Stimulated activated CD4-positive, alpha-beta T cell treated with anti-CD3 and anti-CD28 coated beads, Interleukin-2, amount 100 ng/mL, for 48 hours (primary cell): Measurements from ENCODE around the gene FLVCR2.

Experiments
- DNase-seq, 2 donors: peaks; one replicate each; pipeline ENCODE4 v3.0.0-alpha.2; 2020

Gene FLVCR2

DNA sequence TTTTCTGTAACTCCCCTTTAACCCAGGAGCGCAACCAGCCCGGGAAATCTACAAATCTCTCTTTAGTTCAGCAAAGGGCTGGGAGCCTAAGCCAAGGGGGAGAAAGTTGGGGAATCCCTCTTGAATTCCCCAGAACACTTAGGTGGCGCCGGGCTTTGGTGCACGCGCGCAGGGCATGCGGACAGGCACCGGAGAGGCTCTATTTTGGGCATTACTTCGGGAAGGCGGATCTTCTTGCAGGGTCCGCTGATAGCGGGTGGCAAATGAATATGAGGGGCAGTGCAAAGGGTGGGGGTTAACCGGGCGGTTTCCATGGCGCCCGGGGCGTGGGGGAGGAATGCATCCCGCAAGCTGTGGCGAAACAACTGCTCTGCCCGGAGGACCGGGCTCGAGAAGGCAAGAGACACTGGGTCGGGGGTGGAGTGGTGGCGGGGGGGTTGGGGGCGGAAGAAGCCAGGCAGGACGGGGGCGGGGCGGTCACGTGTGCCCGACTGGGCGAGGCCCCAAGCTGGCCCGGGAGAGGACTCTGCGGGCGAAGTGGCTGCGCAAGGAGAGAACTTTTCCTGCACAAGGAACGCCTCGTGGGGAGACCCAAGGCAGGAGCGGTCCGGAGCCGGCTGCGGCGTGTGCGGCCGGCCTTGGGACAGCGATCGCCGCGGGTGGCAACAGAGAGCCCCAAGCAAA, at the start of gene FLVCR2:
Gene FLVCR2 (plus strand): TSS at position 519 of the 684 bp plus-strand sequence. CDS start 353 bp downstream, outside the sequence.
- DNase-seq = peak; percentile 47 to 51

GRCh38 chr14:75531256-75531655, 47.2 kb upstream of the FLVCR2 start:
- no peak for DNase-seq

DNA sequence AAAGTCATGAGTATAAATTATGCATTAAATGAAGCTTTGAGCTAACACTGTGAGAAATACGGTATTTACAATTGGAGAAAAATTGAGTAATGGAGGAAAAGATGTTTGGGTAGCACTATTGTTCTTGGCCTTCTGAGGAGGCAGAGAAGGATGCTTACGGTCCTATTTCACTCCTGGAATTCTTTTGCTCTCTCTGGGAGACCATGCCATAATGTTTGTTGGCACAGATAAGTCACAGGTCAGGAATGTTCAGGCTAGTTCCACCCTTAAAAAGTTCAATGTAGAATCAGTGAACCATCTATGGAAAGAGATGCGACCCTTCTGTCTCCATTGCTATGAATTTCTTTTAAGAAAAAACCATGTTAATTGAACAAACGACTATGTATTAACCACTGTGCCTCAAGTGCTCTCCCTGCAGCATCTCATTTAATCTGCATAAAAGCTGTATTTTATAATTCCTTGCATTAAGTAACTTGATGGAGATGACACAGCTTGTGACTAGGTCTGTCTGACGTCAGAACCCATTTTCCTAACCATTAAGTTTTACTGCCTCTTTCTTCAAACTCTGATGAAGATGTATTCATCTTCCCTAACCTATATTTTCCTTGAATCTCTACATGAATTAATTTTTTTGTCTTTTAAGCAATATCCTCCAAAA, 46.6 kb upstream of the FLVCR2 start:
- DNase-seq = no peak

DNA sequence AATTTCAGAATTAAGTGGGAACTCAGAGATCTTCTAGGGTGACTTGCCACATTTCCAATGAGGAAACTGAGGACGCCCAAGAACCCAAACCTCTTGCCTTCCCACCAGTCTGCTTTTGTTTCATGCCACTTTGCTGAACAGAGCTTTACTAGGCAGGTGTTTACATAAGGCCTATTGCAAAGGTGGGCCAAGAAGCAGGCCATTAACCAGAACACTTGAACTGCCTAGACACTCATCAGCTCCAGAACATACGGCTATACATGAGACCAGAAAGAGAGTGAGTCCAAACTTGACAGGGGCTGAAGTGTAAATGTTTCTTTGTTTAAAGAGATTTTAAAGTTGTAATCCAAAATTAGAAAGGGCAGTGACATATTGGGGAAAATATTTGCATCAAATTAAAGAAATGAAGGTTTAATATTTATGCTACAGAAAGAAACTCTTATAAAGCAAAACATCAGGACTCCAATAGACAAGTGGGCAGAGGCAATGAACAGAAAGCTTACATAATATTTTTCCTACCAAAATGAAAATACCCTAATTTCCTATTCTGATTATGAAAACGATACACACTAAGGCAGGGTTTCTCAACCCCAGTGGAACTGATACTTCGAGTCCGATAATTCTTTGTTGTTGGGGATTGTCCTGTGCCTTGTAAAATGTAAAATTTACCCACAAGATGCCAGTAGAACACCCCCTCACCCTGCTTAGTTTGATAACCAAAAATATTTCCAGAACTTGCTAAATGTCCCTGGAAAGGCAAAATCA, 44.4 kb upstream of the FLVCR2 start:
- no peak for DNase-seq

DNA sequence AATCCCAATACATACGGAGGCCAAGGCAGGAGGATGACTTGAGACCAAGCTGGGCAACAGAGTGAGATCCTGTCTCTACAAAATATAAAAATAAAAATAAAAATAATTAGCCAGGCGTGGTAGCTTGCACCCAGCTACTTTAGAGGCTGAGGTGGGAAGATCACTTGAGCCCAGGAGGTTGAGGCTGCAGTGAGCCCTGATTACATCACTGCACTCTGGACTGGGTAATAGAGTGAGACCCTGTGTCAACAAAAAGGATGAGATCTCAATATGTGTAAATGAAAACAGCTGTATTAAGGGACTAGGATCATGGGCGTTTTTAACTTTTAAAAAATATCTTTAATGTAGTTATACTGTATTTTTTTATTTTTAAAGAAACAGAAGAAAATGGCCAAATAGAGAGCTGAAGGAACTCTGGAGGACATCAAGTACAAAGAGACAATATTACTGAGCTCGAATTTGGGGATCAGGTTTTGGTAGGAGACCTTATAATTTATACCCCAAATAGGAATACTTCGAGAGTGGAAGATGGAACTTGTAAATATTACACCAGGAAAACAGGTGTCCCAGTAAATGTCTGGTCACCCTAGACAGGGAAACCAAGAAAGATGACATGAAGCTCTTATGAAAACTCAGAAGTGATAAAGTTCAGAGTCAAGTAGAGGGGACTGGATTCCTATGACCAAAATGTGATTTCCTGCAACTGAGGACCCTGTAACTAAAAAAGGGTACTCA, 43.1 kb upstream of the FLVCR2 start:
- no peak for DNase-seq

DNA sequence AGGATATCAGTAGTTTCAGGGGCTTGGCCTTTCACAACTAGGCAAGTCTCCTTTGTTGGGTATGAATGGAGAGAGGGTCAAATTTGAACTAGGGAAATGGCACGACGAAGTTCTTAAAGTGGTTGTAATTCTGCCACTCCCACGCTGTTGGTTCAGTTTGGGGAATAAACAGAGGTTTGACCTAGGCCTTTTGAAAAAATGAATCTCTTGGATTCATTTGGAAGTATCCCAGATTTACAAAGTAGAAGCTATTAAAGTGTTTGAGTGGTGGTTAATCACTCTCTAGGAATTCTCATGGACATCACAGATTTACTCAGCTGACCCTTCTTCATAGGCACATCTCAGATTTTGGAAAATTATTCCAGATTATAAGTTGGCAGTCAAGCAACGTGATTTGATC, 41.3 kb upstream of the FLVCR2 start:
- no peak for DNase-seq

- no peak for DNase-seq
Measured at GRCh38 chr14:75539162-75539560, 39.3 kb upstream of the FLVCR2 start.

GRCh38 chr14:75539561-75540478, 38.6 kb upstream of the FLVCR2 start:
- DNase-seq = no peak

DNA sequence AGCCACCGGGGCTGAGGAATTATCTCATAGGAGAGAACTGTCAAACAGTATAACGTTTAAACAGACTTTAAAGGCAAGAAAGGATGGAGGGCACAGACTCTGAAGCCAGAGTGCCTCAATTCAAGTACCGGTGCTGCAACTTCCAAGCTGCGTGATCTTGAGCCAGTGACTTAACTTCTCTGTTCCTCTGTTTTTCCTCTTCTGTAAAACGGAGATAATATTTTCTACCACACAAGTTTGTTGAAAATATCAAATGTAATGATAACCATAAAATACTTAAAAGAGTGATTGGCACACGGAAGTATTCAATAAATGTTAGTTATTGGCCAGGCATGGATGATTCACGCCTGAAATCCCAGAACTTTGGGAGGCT, 38.0 kb upstream of the FLVCR2 start:
- DNase-seq = no peak

GRCh38 chr14:75542588-75543091, 35.8 kb upstream of the FLVCR2 start:
- peak; percentile 71 to 74 for DNase-seq

DNA sequence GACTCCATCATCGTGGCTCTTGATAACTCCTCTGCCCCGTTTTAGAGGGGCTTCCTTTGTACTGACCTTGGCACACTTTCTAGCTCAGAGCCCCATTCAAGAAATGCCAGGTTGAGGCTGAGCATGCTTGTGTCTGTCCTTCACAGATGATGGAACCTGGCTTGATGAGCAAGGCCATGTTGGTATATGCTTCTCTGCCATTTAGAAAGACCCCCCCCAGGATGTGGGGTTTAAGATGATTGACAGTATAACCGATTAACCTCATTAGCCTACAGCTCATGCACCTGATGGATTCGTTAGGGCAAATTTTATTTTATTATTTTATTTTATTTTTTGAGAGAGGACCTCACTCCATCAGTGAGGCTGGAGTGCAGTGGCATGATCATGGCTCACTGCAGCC, 35.2 kb upstream of the FLVCR2 start:
- DNase-seq = no peak

DNA sequence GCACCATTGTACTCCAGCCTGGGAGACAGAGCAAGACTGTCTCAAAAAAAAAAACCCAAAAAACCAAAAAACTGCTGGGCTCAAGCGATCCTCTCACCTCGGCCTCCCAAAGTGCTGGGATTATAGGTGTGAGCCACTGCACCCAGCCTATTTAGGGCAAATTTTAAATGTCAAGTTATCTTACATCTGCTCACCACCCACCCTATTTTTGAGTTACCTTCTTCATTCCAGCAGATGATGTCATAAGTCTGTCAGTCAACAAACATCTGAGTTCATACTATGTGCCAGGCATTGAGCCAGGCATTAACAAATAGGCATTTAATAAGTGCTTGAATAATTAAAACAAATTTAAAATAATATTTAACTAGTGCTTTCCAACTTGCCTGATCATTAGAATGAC, 34.6 kb upstream of the FLVCR2 start:
- no peak for DNase-seq

GRCh38 chr14:75545907-75546306, 32.5 kb upstream of the FLVCR2 start:
- no peak for DNase-seq

DNA sequence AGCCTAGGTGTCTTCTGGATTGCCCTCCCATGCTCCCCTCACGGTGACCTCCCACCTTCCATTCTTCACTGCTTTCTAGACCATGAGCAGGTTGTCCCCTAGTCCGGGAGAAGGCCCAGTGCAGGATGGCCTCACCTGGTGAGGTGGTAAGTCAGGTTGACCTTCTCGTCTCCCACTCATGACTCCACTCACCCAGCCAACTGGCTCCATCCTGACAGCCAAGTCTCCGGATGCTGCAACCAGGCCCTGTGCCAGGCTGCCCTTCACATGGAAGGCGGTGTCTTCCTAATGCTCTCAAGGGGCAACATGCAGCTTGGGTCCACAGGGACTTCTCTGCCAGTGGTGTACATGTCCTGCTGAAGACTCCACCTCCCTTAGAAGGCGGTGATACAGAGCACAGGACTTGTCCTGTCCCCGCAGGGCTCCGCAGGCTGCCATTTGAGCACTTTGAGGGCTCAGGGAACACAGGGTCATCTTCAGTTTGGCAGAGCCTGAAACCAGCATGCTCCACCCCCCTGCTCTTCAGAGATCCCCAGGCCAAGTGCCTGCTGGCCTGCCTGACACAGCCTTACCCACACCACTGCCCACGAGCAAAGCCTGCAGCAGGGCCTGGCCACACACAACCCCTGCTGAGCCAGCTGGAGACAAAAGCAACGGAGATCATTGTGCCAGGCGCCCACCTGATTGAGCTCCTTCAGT, 30.7 kb upstream of the FLVCR2 start:
- DNase-seq = no peak

- no peak for DNase-seq
Measured at GRCh38 chr14:75548544-75548943, 29.9 kb upstream of the FLVCR2 start.

GRCh38 chr14:75549169-75549568, 29.3 kb upstream of the FLVCR2 start:
- no peak for DNase-seq

DNA sequence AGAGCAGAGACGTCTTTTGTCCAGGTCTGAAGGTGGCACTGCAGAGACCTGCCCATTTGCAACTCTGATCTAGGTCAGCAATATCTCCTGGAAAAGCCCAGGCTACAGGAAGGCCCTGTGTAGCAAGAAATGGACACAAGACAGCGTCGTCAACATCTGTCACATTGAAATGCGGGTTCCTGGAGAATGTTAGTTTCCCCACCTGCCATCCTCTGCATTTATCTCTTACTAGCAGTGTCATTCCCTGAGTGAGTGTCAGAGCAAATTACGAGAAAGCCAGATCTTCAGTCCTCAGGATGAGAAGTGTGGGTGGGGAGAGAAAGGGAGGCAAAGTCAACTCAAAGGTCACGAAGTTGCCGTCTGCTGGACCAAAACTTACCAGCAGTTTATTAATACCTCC, 27.4 kb upstream of the FLVCR2 start:
- no peak for DNase-seq

DNA sequence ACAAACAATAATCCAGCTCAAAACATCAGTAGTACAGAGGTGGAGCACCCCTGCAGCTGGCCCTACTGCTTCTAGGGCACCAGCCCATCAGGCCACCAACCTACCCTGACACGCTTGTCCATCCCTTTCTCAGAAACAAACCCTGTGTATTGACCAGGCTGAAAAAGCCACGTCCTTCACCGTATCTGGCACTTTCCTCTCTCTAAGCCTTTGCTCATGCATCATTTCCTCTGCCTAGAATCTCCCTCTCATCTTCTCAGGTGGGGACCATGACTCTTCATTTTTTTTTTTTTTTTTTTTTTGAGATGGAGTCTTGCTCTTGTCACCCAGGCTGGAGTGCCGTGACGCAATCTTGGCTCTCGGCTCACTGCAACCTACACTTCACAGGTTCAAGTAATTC, 25.3 kb upstream of the FLVCR2 start:
- DNase-seq = no peak

DNA sequence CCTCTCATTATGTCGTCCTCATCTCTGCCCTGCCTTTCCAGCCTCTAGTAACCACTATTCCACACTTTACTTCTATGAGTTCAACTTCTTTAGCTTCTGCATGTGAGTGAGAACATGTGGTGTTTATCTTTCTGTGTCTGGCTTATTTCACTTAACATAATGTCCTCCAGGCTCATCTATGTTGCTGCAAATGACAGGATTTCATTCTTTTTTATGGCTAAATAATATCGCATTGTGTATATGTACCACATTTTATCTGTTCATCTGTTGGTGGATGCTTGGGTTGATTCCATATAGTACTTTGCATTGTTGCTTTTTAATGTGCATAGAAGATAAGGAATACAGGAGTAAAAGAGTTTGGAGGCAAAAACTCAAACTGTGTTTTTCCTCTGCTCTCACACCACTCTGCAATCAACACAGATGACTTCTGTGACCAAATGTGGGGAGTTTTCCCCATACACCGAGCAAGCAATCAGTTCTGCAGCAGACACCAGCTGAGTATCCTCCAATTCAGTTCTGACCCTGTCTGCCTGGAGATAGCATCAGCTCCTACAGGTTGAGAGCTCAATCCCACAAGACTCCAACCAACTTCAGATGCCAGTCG, 24.6 kb upstream of the FLVCR2 start:
- DNase-seq = no peak

GRCh38 chr14:75554482-75554881, 23.9 kb upstream of the FLVCR2 start:
- DNase-seq = no peak

DNA sequence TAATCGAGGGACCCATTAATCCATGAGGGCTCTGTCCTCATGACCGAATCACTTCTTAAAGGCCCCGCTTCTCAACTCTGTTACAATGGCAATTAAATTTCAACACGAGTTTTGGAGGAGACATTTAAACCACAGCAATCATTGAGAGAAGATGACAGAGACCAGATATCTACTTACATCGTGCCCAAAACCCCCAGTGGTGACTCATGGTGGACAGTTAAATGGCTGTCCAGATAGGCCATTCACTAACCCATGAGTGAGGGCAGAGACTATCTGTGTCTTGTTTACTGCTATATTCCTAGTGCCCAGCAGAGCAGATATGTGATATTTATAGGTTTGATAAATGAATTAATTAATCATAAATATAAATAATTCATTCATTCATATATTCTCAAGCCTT, 20.0 kb upstream of the FLVCR2 start:
- DNase-seq = no peak
